HFFc6 (cell line): ENCODE results near the gene ACAD11. TPM values are rescaled to one million over a fixed set of nuclear protein-coding genes. Genes with fewer than 3 reads are reported as not detected.

ENCODE experiments used
- DNase-seq: peaks from one replicate; pipeline ENCODE4 v3.0.0-alpha.2; 2018
- H3K27ac Mint-ChIP-seq: 2 replicates; pipeline ENCODE4 v1.8.0; 2020; ENCODE audit warnings: mild to moderate bottlenecking, mixed read lengths
- H3K27me3 Mint-ChIP-seq: 2 replicates; pipeline ENCODE4 v1.8.0; 2021; ENCODE audit warnings: mild to moderate bottlenecking, moderate library complexity, mixed read lengths; ENCODE audit not compliant: insufficient read depth
- H3K36me3 Mint-ChIP-seq: 2 replicates; pipeline ENCODE4 v1.8.0; 2021; ENCODE audit warnings: low read depth, mixed read lengths
- H3K4me1 Mint-ChIP-seq: 2 replicates; pipeline ENCODE4 v1.8.0; 2020; ENCODE audit warnings: low read depth, mixed read lengths
- H3K4me3 Mint-ChIP-seq: 2 replicates; pipeline ENCODE4 v1.8.0; 2020; ENCODE audit warnings: mild to moderate bottlenecking, moderate library complexity, mixed read lengths
- H3K9me3 Mint-ChIP-seq: 2 replicates; pipeline ENCODE4 v1.8.0; 2020; ENCODE audit warnings: mild to moderate bottlenecking, mixed read lengths
- total RNA-seq, 6 experiments: library from RNA; stranded (reverse); fragmentation: NEBNext Ultra II Directional; extraction: Animal tissue kit (Norgen Biotek cat#: 25700); gene quantifications; 2 replicates in 1 of 6; 3 replicates in 5 of 6; pipeline ENCODE4 v1.2.3, GENCODE V29; 2021
- TF ChIP-seq, protein P1 (sequence below): fragments of 200-600 bp; sonication (generic); IDR thresholded peaks from 2 replicates; pipeline ENCODE4 v1.5.0; 2021; ENCODE audit warnings: antibody characterized with exemption, mild to moderate bottlenecking

Gene ACAD11
- total RNA-seq, 6 experiments from 2014 or later, result 13.3 to 18.5 (median 13.8) TPM

DNA sequence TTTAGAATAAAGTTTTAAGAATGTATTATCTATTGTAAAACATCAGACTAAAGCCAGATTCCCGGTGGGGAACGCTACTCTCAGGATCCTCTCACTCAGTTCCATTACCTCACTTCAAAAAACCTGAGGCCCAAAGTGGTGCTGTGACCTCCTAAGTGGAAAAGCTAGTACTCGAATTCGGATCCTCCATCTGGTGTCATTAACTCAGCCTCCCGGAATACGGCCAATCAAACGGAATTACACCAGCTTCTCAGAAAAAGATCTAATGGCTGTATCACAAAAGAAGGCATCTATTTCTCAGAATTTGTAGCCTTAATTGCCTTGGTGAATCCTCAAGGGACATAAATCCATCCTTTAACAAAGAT is 627 bp downstream of the ACAD11 start:
- H3K9me3 Mint-ChIP-seq, result no peaks in the 10 kb centered on the region
- DNase-seq, result no peak
- H3K27ac Mint-ChIP-seq, result peak overlapping the region; percentile 99
- H3K36me3 Mint-ChIP-seq, result peaks cover 10% of the 10 kb centered on the region
- H3K4me1 Mint-ChIP-seq, result peaks cover 72% of the 10 kb centered on the region
- TF ChIP-seq, protein P1, sequence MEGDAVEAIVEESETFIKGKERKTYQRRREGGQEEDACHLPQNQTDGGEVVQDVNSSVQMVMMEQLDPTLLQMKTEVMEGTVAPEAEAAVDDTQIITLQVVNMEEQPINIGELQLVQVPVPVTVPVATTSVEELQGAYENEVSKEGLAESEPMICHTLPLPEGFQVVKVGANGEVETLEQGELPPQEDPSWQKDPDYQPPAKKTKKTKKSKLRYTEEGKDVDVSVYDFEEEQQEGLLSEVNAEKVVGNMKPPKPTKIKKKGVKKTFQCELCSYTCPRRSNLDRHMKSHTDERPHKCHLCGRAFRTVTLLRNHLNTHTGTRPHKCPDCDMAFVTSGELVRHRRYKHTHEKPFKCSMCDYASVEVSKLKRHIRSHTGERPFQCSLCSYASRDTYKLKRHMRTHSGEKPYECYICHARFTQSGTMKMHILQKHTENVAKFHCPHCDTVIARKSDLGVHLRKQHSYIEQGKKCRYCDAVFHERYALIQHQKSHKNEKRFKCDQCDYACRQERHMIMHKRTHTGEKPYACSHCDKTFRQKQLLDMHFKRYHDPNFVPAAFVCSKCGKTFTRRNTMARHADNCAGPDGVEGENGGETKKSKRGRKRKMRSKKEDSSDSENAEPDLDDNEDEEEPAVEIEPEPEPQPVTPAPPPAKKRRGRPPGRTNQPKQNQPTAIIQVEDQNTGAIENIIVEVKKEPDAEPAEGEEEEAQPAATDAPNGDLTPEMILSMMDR, result no peak
- peaks cover 1% of the 10 kb centered on the region; the same call in 1 of the 2 replicates for H3K27me3 Mint-ChIP-seq
- H3K4me3 Mint-ChIP-seq, result peak overlapping the region; percentile 99

DNA sequence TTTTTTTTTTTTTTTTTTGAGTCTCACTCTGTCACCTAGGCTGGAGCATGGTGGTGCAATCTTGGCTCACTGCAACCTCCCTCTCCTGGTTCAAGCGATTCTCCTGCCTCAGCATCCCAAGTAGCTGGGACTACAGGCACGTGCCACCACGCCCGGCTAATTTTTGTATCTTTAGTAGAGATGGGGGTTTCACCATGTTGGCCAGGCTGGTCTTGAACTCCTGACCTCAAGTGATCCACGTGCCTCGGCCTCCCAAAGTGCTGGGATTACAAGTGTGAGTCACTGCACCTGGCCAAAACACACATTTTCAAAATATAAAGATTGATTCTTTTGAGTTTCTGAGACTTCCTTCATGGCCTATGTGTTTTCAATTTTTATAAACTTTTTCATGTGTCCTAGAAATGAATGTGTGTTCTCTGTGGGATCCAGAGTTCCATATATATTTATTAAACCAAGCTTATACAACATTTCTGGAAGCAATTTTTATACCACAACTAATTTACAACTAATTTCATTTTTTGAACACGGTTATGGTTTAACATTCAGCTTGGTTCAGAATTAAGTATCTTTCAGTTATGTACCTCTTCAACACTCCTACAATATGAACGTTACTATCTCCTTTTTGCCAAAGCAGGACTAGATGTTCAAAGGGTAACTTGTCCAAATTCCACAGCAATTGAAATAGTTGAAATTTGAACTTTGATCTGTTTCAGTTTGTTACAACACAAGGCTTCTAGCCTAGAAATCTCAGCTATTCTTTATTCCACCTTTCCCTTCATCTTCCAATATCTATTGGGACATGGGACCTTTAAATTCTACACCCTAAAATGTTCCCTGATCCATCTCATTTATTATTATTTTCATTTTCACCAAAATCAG is 1.5 kb downstream of the ACAD11 start:
- peak overlapping the region; percentile 99 for H3K27ac Mint-ChIP-seq
- DNase-seq, result no peak

DNA sequence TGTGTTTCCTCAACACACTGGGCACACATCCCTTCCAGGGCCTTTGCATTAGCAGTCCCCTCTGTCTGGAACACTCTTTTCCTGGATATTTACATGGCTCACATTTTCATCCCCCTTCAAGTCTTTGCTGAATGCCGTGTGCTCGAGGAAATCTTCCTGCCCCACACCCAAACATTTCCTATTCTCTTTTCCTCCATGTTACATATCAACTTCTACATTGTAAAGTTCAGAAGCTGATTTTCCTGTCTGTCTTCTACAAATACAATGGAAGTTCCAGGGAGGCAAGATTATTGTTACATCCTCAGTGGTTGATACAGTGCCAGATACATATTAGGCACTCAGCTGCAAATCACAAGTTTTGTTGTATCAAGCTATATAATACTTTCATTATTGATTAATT is 4.1 kb downstream of the ACAD11 start:
- no peak overlapping the region for H3K4me3 Mint-ChIP-seq
- H3K4me1 Mint-ChIP-seq, result peaks cover 44% of the 10 kb centered on the region

More for the DNA sequence above, 1.5 kb downstream of the ACAD11 start:
- TF ChIP-seq, protein P1, result no peak
- H3K9me3 Mint-ChIP-seq, result no peaks in the 10 kb centered on the region
- peaks cover 1% of the 10 kb centered on the region; the same call in 1 of the 2 replicates for H3K27me3 Mint-ChIP-seq
- peak overlapping the region; percentile 99 for H3K4me3 Mint-ChIP-seq
- peaks cover 63% of the 10 kb centered on the region for H3K4me1 Mint-ChIP-seq
- peaks cover 10% of the 10 kb centered on the region for H3K36me3 Mint-ChIP-seq

DNA sequence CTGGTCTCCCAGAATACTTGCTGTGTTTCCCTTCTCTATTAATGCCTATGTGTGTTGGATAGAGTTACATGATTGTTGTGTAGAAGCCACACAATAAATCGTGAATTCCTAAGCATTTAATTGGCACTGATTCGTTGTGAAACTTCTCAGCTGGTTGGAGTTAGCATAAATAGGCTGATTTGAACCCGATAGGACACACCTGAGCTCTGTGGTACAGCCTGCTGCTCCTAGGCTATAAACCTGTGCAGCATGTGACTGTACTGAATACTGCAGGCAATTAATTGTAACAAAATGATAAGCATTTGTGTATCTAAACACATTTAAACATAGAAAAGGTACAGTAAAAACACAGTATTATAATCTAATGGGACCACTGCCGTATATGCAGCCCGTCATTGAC is 4.9 kb downstream of the ACAD11 start:
- Mint-ChIP-seq H3K36me3 (no peaks in the 10 kb centered on the region), H3K4me1 (peaks cover 44% of the 10 kb centered on the region), H3K27me3 (peaks cover 1% of the 10 kb centered on the region; the same call in 1 of the 2 replicates), H3K9me3 (no peaks in the 10 kb centered on the region), H3K27ac (no peak overlapping the region), H3K4me3 (no peak overlapping the region)
- no peak for DNase-seq
- TF ChIP-seq, protein P1, result no peak

More for the DNA sequence above, 4.1 kb downstream of the ACAD11 start:
- Mint-ChIP-seq H3K27ac (no peak overlapping the region), H3K36me3 (no peaks in the 10 kb centered on the region), H3K9me3 (no peaks in the 10 kb centered on the region), H3K27me3 (peaks cover 1% of the 10 kb centered on the region; the same call in 1 of the 2 replicates)
- no peak for DNase-seq
- TF ChIP-seq, protein P1, result no peak

DNA sequence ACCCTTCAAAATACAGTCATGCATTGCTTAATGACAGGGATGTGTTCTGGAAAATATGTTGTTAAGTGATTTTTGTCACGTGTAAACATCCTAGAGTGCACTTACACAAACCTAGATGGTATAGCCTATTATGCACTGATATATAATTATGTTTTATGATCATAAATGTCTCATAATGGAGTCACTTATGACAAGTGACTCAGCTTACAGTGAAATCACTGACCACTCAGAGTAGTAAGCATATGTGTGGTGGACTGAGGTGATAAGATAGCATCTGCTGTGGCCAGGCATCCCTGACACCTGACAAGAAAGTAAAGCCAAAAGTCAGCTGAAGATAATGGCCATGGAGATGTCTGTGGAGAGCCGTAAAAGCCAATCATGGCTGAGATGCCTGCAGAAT is 5.4 kb downstream of the ACAD11 start:
- peaks cover 43% of the 10 kb centered on the region for H3K4me1 Mint-ChIP-seq
- H3K27ac Mint-ChIP-seq, result no peak overlapping the region
- peaks cover 1% of the 10 kb centered on the region; the same call in 1 of the 2 replicates for H3K27me3 Mint-ChIP-seq
- H3K4me3 Mint-ChIP-seq, result no peak overlapping the region
- DNase-seq, result no peak
- TF ChIP-seq, protein P1, result no peak
- no peaks in the 10 kb centered on the region for H3K9me3 Mint-ChIP-seq
- no peaks in the 10 kb centered on the region for H3K36me3 Mint-ChIP-seq
